HepG2 (cell line): Measurements from ENCODE around the gene DOHH. TPM values are rescaled to one million over a fixed set of nuclear protein-coding genes. Genes with fewer than 3 reads are reported as not detected.
A peak's percentile ranks its signal among the peaks of the same experiment; 100 is the strongest.

ENCODE experiments used
- ATAC-seq: fragments of 200-7000 bp; cut with Tn5 transposase; 3 replicates; pipeline ENCODE4 v1.9.1; 2020; ENCODE audit warnings: mild to moderate bottlenecking, moderate library complexity
- BruUV-seq: library from RNA; stranded (reverse); fragments of 400-500 nt; replicated peaks from 2 replicates; lab custom pipeline; 2021; lab: Mats Ljungman, UMichigan
- CTCF ChIA-PET: fragments of 300-600 bp; formaldehyde crosslinking; extraction: SDS; loops from one replicate; lab custom pipeline; 2021; ENCODE audit warnings: low total read pairs, inconsistent platforms, low intra/inter-chr PET ratio; lab: Yijun Ruan, JAX
- POLR2A ChIA-PET: fragments of 350-600 bp; sonication (Branson Sonifier 250); formaldehyde crosslinking; loops from one replicate; lab custom pipeline; 2020; ENCODE audit warnings: antibody characterized with exemption, inconsistent platforms; lab: Yijun Ruan, JAX
- DNase-seq: peaks from one replicate; pipeline ENCODE4 v3.0.0-alpha.2; 2015; ENCODE audit warnings: low spot score
- FAIRE-seq: peaks from 3 replicates; lab custom pipeline; 2011; peaks lifted over from hg19 to GRCh38; lab: Jason Lieb, UNC
- H2AFZ ChIP-seq: one replicate; pipeline ENCODE4 v1.6.1; 2011; ENCODE audit warnings: low read length, inconsistent platforms
- H3K27ac ChIP-seq: fragments of 300-600 bp; 3 replicates; pipeline ENCODE4 v1.8.0; 2011; ENCODE audit warnings: mixed run types, mild to moderate bottlenecking, mixed read lengths, low read length, inconsistent platforms; ENCODE audit not compliant: insufficient read depth; ENCODE audit errors: extremely low read length
- H3K27me3 ChIP-seq, 2 experiments: fragments of 200-600 bp in 1 of 2; 2 replicates in 1 of 2; 3 replicates in 1 of 2; pipeline versions ENCODE4 v1.6.0 to v1.8.0; 2011; ENCODE audit warnings: low read length in 2 of 2, mild to moderate bottlenecking in 2 of 2, moderate library complexity in 2 of 2, inconsistent platforms in 1 of 2; ENCODE audit not compliant: insufficient read depth in 2 of 2, control insufficient read depth in 1 of 2
- H3K36me3 ChIP-seq, 2 experiments: fragments of 200-600 bp in 1 of 2; replicated peaks in 1 of 2; 2 replicates in 1 of 2; 3 replicates in 1 of 2; pipeline versions ENCODE4 v1.5.1 to v1.8.0; 2011; ENCODE audit warnings: low read length in 2 of 2, inconsistent platforms in 1 of 2; ENCODE audit not compliant: insufficient read depth in 2 of 2, control insufficient read depth in 1 of 2
- H3K4me1 ChIP-seq: 2 replicates; pipeline ENCODE4 v1.5.1; 2012; ENCODE audit warnings: low read length, inconsistent platforms; ENCODE audit not compliant: insufficient read depth
- H3K4me2 ChIP-seq: 2 replicates; pipeline ENCODE4 v1.6.0; 2011; ENCODE audit warnings: low read depth, low read length, inconsistent platforms
- H3K4me3 ChIP-seq, 3 experiments: fragments of 200-600 bp in 1 of 3; sonication (generic), shearing (Covaris generic) in 1 of 3; replicated peaks in 1 of 3; 2 replicates each; pipeline ENCODE4 v1.5.1; 2011 to 2016; ENCODE audit warnings: low read length in 3 of 3, inconsistent platforms in 2 of 3, low read depth in 2 of 3, mild to moderate bottlenecking in 2 of 3, control low read depth in 1 of 3, mixed read lengths in 1 of 3; ENCODE audit not compliant: insufficient read depth in 1 of 3
- H3K79me2 ChIP-seq: one replicate; pipeline ENCODE4 v1.6.1; 2011; ENCODE audit warnings: low read length, inconsistent platforms; ENCODE audit not compliant: insufficient read depth
- H3K9ac ChIP-seq: 2 replicates; pipeline ENCODE4 v1.6.0; 2011; ENCODE audit warnings: mild to moderate bottlenecking, low read depth, low read length, inconsistent platforms; ENCODE audit not compliant: insufficient read depth
- H3K9me3 ChIP-seq: 2 replicates; pipeline ENCODE4 v1.5.1; 2012; ENCODE audit warnings: mild to moderate bottlenecking, low read length
- H4K20me1 ChIP-seq: 2 replicates; pipeline ENCODE4 v1.6.0; 2011; ENCODE audit warnings: inconsistent platforms, mild to moderate bottlenecking, low read length, moderate library complexity; ENCODE audit not compliant: insufficient read depth
- ATF2 ChIP-seq: sonication (generic); formaldehyde crosslinking; IDR thresholded peaks from 2 replicates; pipeline ENCODE4 v1.4.0; 2020; ENCODE audit warnings: missing genetic modification reagents
- MAFF ChIP-seq: IDR thresholded peaks from 2 replicates; pipeline ENCODE4 v1.6.1; 2011; ENCODE audit warnings: low read depth, low read length, improper control_type of control experiment
- MAFK ChIP-seq, 2 experiments: IDR thresholded peaks in 1 of 2; conservative IDR thresholded peaks in 1 of 2; 2 replicates each; pipeline ENCODE4 v1.6.1; 2011; ENCODE audit warnings: improper control_type of control experiment in 2 of 2, low read length in 2 of 2
- PCBP1 ChIP-seq: fragments of 200-400 bp; formaldehyde crosslinking; IDR thresholded peaks from 2 replicates; pipeline ENCODE4 v1.6.1; 2017; ENCODE audit warnings: mild to moderate bottlenecking, low read depth, low read length, borderline replicate concordance
- RARA ChIP-seq: IDR thresholded peaks from 2 replicates; pipeline ENCODE4 v1.6.1; 2016; ENCODE audit warnings: missing genetic modification reagents, missing compliant biosample characterization
- SKI ChIP-seq: fragments of 450-650 bp; IDR thresholded peaks from one replicate; pipeline ENCODE4 v1.6.1; 2018; ENCODE audit warnings: mild to moderate bottlenecking; ENCODE audit not compliant: partially characterized antibody
- SNAI1 ChIP-seq: sonication (generic); formaldehyde crosslinking; IDR thresholded peaks from 2 replicates; pipeline ENCODE4 v1.5.0; 2020; ENCODE audit warnings: mild to moderate bottlenecking, missing genetic modification reagents, borderline replicate concordance
- SSRP1 ChIP-seq: IDR thresholded peaks from 2 replicates; pipeline ENCODE4 v1.6.1; 2016; ENCODE audit warnings: control low read depth
- ZNF616 ChIP-seq: sonication (generic); formaldehyde crosslinking; IDR thresholded peaks from 2 replicates; pipeline ENCODE4 v1.5.0; 2020; ENCODE audit warnings: low read depth, mild to moderate bottlenecking, missing genetic modification reagents
- WGBS: methylation state at CpG from one replicate; pipeline ENCODE4 v1.1.6; 2017; ENCODE audit warnings: low lambda C conversion rate; 5-methylcytosine and 5-hydroxymethylcytosine counted together
- in situ Hi-C: cut with HindIII; loops from 2 replicates; pipeline ENCODE4 v1.10.0; 2017; ENCODE audit warnings: low pct_unique_long_range_greater_than_20kb; ENCODE audit not compliant: extremely low pct_ligation_motif_present
- intact Hi-C: fragments of 100-400 bp; cut with micrococcal nuclease; formaldehyde crosslinking; loops from one replicate; pipeline ENCODE4 v1.10.0; 2022; ENCODE audit not compliant: unreplicated experiment
- polyA plus RNA-seq, 8 experiments: library from polyadenylated mRNA; depleted of rRNA in 3 of 8; stranded (reverse) in 7 of 8; unstranded in 1 of 8; fragments of >200 nt; fragmentation: Illumina TruSeq in 4 of 8; extraction: Trizol in 4 of 8; gene quantifications; 2 replicates each; pipeline versions ENCODE4 v1.2.1 to v1.2.3, GENCODE V29; 2011 to 2016; ENCODE audit warnings: low read depth in 4 of 8, missing spikeins in 1 of 8, mixed read lengths in 1 of 8; ENCODE audit not compliant: insufficient read depth in 1 of 8
- total RNA-seq, 5 experiments: library from RNA; depleted of rRNA; stranded (reverse); fragments of >200 nt; fragmentation: Illumina TruSeq; extraction: Trizol; gene quantifications; 2 replicates each; pipeline ENCODE4 v1.2.3, GENCODE V29; 2016; ENCODE audit warnings: low read depth in 1 of 5
- TF ChIP-seq, protein P1 (sequence below): sonication (generic); formaldehyde crosslinking; IDR thresholded peaks from 2 replicates; pipeline ENCODE4 v1.5.0; 2020; ENCODE audit warnings: missing genetic modification reagents
- TF ChIP-seq, protein P2 (sequence below): sonication (generic); formaldehyde crosslinking; IDR thresholded peaks from 2 replicates; pipeline ENCODE4 v1.4.0; 2020; ENCODE audit warnings: missing genetic modification reagents
- TF ChIP-seq, protein P3 (sequence below): sonication (generic); formaldehyde crosslinking; IDR thresholded peaks from 2 replicates; pipeline ENCODE4 v1.4.0; 2020; ENCODE audit warnings: missing genetic modification reagents, borderline replicate concordance

The DOHH gene
- total and polyA plus RNA-seq, 2 of the 13 experiments (the other 11 are each of a cell fraction or from before 2014, with no cell fraction given): 3.5 to 13.7 TPM

DNA sequence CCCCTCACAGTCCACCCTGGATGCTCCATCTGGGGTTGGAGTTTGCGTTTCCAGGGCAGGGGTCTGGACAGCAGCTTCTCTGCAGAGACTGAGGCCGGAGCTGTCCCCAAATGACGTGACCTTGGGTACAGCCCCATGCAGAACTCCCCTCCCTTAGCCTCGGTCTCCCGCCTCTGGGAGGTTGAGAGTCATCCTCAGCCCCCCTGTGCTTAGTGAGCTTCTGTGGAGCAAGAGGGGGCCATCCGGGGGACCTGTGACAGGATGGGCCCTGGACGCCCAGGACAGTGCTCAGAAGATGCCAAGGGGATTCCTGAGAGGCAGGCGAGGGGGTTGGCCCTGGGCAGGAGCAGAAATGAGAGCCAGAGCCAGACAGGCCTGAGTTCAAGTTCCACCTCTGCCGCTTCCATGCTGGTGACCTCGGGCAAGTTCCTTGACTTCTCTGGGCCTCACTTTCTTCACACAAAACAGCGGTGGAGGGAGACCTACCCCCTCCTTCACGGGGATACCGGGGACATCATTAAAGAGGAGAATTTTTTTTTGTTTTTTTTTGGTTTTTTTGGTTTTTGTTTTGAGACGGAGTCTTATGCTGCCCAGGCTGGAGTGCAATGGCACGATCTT is 40.4 kb downstream of the DOHH start (continued):
- TF ChIP-seq SNAI1 (CRISPR knock-in tag) (no peak), SKI (peak; percentile 4)
- TF ChIP-seq, protein P1, sequence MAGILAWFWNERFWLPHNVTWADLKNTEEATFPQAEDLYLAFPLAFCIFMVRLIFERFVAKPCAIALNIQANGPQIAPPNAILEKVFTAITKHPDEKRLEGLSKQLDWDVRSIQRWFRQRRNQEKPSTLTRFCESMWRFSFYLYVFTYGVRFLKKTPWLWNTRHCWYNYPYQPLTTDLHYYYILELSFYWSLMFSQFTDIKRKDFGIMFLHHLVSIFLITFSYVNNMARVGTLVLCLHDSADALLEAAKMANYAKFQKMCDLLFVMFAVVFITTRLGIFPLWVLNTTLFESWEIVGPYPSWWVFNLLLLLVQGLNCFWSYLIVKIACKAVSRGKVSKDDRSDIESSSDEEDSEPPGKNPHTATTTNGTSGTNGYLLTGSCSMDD (CRISPR knock-in tag): no peak

DNA sequence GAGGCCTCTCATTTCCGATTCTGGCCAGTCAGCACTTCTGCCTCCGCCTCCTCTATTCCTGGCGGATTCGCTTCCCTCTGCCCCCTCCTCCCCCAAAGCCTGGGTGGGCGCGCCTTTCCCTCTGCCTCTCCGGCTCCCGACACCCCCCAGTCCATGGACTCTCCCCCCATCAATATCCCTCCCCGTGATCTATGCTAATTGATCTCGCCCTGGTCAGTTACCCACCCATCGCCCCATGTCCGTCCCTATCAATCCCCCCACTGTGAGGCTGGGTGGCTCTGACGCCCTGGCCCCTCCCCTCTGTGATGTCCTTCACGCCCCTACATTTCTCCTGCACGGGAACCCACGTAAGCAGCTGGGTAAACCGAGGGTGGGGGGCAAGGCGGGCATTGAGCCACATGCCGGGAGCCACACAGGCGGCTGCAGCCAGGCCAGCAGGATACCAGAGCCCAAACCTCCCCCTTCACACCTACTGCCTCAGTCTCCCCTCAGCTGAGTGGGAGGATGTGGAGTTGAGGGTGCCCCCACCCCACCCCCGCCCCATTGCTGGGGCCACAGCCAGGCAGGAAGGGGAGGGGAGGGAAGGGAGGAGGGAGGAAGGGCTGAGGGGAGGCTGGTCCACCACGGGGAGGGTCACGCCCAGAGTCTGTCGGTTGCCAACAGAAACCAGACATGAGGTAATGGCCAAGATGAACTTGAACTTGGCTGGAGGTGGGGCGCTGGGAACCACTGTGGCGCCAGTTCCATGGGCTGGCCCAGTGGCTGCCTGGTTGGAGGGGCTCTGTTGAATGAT is 41.2 kb downstream of the DOHH start:
- H3K79me2 ChIP-seq: no peaks in the 10 kb centered on the region
- H3K4me1 ChIP-seq: 0 out of 2 replicates have a peak, but pooled peaks cover 8% of the 10 kb centered on the region
- 94% methylated on average over 26 of the region's 26 CpGs for WGBS
- CTCF ChIA-PET: no interaction called here
- peaks cover 2 to 13% of the 10 kb centered on the region in 2 experiments; a peak in 2 of 5 replicates for H3K36me3 ChIP-seq
- ATAC-seq (no peak), DNase-seq (no peak), FAIRE-seq (no peak)
- H3K4me2 ChIP-seq: no peak overlapping the region
- 0 out of 2 replicates have a peak, but pooled peaks cover 2% of the 10 kb centered on the region for H4K20me1 ChIP-seq
- H2AFZ ChIP-seq: no peak overlapping the region
- POLR2A ChIA-PET: no interaction called here
- in situ Hi-C loops (no loop called here), intact Hi-C loops (no loop called here)
- no peaks in the 10 kb centered on the region for H3K9me3 ChIP-seq
- no peaks in the 10 kb centered on the region for H3K27me3 ChIP-seq
- BruUV-seq: no TSS peak
- H3K27ac ChIP-seq: no peak overlapping the region
- no peak overlapping the region for H3K9ac ChIP-seq
- no peak overlapping the region for H3K4me3 ChIP-seq
- peak; percentile 90 to 93 for TF ChIP-seq MAFK (conservative IDR thresholded peaks at IDR 0.05 in 1 of 2, IDR thresholded peaks at IDR 0.05 in 1 of 2; ENCODE audit: low read length in 2 of 2)
- 0 out of 2 replicates have a peak, but pooled peaks have one; percentile 37 for TF ChIP-seq RARA
- TF ChIP-seq MAFF: peak; percentile 87
- no peak for TF ChIP-seq ZNF616
- peak; percentile 52; the same call in 1 of the 2 replicates for TF ChIP-seq ATF2 (CRISPR knock-in tag)
- TF ChIP-seq SKI: peak; percentile 93
- TF ChIP-seq, protein P2, sequence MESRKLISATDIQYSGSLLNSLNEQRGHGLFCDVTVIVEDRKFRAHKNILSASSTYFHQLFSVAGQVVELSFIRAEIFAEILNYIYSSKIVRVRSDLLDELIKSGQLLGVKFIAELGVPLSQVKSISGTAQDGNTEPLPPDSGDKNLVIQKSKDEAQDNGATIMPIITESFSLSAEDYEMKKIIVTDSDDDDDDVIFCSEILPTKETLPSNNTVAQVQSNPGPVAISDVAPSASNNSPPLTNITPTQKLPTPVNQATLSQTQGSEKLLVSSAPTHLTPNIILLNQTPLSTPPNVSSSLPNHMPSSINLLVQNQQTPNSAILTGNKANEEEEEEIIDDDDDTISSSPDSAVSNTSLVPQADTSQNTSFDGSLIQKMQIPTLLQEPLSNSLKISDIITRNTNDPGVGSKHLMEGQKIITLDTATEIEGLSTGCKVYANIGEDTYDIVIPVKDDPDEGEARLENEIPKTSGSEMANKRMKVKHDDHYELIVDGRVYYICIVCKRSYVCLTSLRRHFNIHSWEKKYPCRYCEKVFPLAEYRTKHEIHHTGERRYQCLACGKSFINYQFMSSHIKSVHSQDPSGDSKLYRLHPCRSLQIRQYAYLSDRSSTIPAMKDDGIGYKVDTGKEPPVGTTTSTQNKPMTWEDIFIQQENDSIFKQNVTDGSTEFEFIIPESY (CRISPR knock-in tag): peak; percentile 93
- 0 out of 2 replicates have a peak, but pooled peaks have one; percentile 21 for TF ChIP-seq PCBP1
- no peak for TF ChIP-seq SSRP1 (CRISPR knock-in tag)
- TF ChIP-seq, protein P3, sequence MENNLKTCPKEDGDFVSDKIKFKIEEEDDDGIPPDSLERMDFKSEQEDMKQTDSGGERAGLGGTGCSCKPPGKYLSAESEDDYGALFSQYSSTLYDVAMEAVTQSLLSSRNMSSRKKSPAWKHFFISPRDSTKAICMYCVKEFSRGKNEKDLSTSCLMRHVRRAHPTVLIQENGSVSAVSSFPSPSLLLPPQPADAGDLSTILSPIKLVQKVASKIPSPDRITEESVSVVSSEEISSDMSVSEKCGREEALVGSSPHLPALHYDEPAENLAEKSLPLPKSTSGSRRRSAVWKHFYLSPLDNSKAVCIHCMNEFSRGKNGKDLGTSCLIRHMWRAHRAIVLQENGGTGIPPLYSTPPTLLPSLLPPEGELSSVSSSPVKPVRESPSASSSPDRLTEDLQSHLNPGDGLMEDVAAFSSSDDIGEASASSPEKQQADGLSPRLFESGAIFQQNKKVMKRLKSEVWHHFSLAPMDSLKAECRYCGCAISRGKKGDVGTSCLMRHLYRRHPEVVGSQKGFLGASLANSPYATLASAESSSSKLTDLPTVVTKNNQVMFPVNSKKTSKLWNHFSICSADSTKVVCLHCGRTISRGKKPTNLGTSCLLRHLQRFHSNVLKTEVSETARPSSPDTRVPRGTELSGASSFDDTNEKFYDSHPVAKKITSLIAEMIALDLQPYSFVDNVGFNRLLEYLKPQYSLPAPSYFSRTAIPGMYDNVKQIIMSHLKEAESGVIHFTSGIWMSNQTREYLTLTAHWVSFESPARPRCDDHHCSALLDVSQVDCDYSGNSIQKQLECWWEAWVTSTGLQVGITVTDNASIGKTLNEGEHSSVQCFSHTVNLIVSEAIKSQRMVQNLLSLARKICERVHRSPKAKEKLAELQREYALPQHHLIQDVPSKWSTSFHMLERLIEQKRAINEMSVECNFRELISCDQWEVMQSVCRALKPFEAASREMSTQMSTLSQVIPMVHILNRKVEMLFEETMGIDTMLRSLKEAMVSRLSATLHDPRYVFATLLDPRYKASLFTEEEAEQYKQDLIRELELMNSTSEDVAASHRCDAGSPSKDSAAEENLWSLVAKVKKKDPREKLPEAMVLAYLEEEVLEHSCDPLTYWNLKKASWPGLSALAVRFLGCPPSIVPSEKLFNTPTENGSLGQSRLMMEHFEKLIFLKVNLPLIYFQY (CRISPR knock-in tag): no peak
